Heart right ventricle (tissue), 16 donors: ENCODE data around the gene SMYD1. TPM values are rescaled to one million over a fixed set of nuclear protein-coding genes. Genes with fewer than 3 reads are reported as not detected.

Source experiments
- ATAC-seq, 8 donors: fragments of 200-7000 bp; cut with Tn5 transposase; one replicate each; pipeline ENCODE4 v1.9.1; 2020; ENCODE audit warnings: mild to moderate bottlenecking in 8 of 8, moderate library complexity in 8 of 8, moderate number of reproducible peaks in 1 of 8
- DNase-seq, 2 donors: peaks; one replicate each; pipeline ENCODE4 v3.0.0-alpha.2; 2020
- H3K27ac ChIP-seq, 10 donors: fragments of 200-600 bp; sonication (generic) in 2 of 10; one replicate each; pipeline versions ENCODE4 v1.5.0 to v1.8.0; 2020 to 2022; ENCODE audit warnings: mild to moderate bottlenecking in 3 of 10
- H3K27me3 ChIP-seq, 7 donors: fragments of 200-600 bp; one replicate each; pipeline ENCODE4 v1.8.0; 2021 to 2022; ENCODE audit warnings: mild to moderate bottlenecking in 2 of 7
- H3K36me3 ChIP-seq, 9 donors: fragments of 200-600 bp; sonication (generic) in 1 of 9; one replicate each; pipeline versions ENCODE4 v1.5.0 to v1.8.0; 2020 to 2022; ENCODE audit warnings: mild to moderate bottlenecking in 2 of 9
- H3K4me1 ChIP-seq, 9 donors: fragments of 200-600 bp; sonication (generic) in 1 of 9; one replicate each; pipeline versions ENCODE4 v1.5.0 to v1.8.0; 2020 to 2022; ENCODE audit warnings: mild to moderate bottlenecking in 4 of 9
- H3K4me3 ChIP-seq, 10 donors: fragments of 200-600 bp; sonication (generic) in 2 of 10; one replicate each; pipeline versions ENCODE4 v1.5.0 to v1.8.0; 2020 to 2022; ENCODE audit warnings: mild to moderate bottlenecking in 7 of 10, moderate library complexity in 2 of 10
- H3K9me3 ChIP-seq, 11 donors: fragments of 200-600 bp in 10 of 11; sonication (generic) in 2 of 11; one replicate each; pipeline versions ENCODE4 v1.5.0 to v1.8.0; 2013 to 2022; ENCODE audit warnings: mild to moderate bottlenecking in 2 of 11, control low read depth in 1 of 11, moderate library complexity in 1 of 11
- WGBS, 2 donors: extraction: QIAGEN DNeasy Blood & Tissue Kit; methylation state at CpG; one replicate each; pipeline ENCODE4 v1.1.7; 2013; ENCODE audit warnings: inconsistent platforms in 1 of 2; 5-methylcytosine and 5-hydroxymethylcytosine counted together
- intact Hi-C, 10 donors: fragments of 100-400 bp; cut with DNase I; formaldehyde crosslinking; loops; one replicate each; pipeline versions ENCODE4 v1.11.1 to v1.14.2; 2022
- polyA plus RNA-seq, 2 donors: library from polyadenylated mRNA; stranded (reverse); fragments of 200-250 nt; gene quantifications; one replicate each; pipeline ENCODE4 v1.2.3, GENCODE V29; 2013
- total RNA-seq, 10 donors: library from RNA; stranded (reverse); fragmentation: NEBNext Ultra II Directional in 3 of 10; extraction: Animal tissue kit (Norgen Biotek cat#: 25700) in 3 of 10; gene quantifications; one replicate each; pipeline versions ENCODE4 v1.2.1 to v1.2.4, GENCODE V29; 2021 to 2023
- TF ChIP-seq, protein P1 (sequence below), 9 donors: fragments of 200-600 bp; sonication (generic) in 2 of 9; IDR thresholded peaks; one replicate each; pipeline versions ENCODE4 v1.5.0 to v1.8.0; 2021 to 2022; ENCODE audit warnings: antibody characterized with exemption in 9 of 9, mild to moderate bottlenecking in 5 of 9, moderate library complexity in 1 of 9
- donor health status: Arrhythmogenic right ventricular cardiomyopathy.
- donor health status: ischemic (EF 13 %, LVEDD 7.1; RV severe dilation, severe dysfunction).
- donor health status: healthy with polysubstance abuse.
- donor health status: DM: no; HTN: yes; CAD: no.
- donor health status: DM: no; HTN: no; CAD: no.
- donor health status: ischemic (EF 25% LVEDD 6.9; RV normal size, moderate dysfunction).
- donor health status: ischemic (EF 25% LVEDD 5.7; RV mildly dilated, moderate dysfunction).
- donor health status: healthy.
- donor health status: DM: yes; HTN: yes; CAD: no.
- donor health status: Ischemic cardiomyopathy.
- donor health status: ischemic (EF 35%, LVEDD 5.7; RV mildly dilated, moderate dysfunction).
- donor health status: nonischemic (EF 11% LVEDD 7.7; RV severe dilation, severe dysfunction).
- donor health status: DM: yes; HTN: yes; CAD: no.
- donor health status: PGD.
- donor health status: ischemic (EF 29% LVEDD 5.4; RV normal size, mild dysfunction).
- donor health status: nonischemic (EF 23%, LVEDD 6.1; RV moderate dilation, normal function).

Gene SMYD1
- total and polyA plus RNA-seq, 12 donors, result 78.7 to 534 (median 377) TPM

GRCh38 chr2:88067189-88067588 is 436 bp upstream of the SMYD1 start:
- Histone ChIP-seq H3K27ac (peak overlapping the region; percentile 72 to 96 (median 78)), H3K4me3 (peak overlapping the region in 6 of 10 donors; percentile 10 to 61 (median 56)), H3K9me3 (no peaks in the 10 kb centered on the region), H3K27me3 (peaks cover 0 to 4% (median 0%) of the 10 kb centered on the region in 7 donors), H3K36me3 (no peaks in the 10 kb centered on the region), H3K4me1 (peaks cover 0 to 19% (median 0%) of the 10 kb centered on the region in 9 donors)
- WGBS, 2 donors, result 36 to 52% methylated on average over 5 of the region's 5 CpGs
- TF ChIP-seq, protein P1, sequence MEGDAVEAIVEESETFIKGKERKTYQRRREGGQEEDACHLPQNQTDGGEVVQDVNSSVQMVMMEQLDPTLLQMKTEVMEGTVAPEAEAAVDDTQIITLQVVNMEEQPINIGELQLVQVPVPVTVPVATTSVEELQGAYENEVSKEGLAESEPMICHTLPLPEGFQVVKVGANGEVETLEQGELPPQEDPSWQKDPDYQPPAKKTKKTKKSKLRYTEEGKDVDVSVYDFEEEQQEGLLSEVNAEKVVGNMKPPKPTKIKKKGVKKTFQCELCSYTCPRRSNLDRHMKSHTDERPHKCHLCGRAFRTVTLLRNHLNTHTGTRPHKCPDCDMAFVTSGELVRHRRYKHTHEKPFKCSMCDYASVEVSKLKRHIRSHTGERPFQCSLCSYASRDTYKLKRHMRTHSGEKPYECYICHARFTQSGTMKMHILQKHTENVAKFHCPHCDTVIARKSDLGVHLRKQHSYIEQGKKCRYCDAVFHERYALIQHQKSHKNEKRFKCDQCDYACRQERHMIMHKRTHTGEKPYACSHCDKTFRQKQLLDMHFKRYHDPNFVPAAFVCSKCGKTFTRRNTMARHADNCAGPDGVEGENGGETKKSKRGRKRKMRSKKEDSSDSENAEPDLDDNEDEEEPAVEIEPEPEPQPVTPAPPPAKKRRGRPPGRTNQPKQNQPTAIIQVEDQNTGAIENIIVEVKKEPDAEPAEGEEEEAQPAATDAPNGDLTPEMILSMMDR (IDR thresholded peaks at IDR 0.05), result no peak
- intact Hi-C loops, result no loop called here
- ATAC-seq (peak; percentile 71 to 90 (median 86)), DNase-seq (peak; percentile 44 to 58)

DNA sequence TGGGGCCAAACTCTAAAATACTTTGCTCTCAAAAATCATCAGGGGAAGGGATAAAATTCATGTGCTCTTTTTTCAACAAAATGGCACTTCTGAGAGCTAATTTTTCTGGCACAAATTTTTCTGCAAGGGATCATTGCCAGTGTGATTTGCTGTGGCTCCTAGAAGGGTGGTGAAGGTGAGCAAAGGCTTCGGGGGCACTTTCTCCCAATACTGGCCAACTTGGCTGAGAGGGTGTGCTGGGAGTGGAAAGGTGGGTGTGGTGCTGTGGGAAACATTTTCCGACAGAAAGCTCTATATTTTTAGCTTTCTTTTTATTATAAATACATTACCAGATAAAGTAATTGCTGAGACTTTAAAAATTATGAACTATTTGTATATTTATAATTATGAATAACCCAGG is 419 bp downstream of the SMYD1 start:
- Histone ChIP-seq H3K4me1 (peaks cover 0 to 21% (median 0%) of the 10 kb centered on the region in 9 donors), H3K27me3 (peaks cover 0 to 4% (median 0%) of the 10 kb centered on the region in 7 donors), H3K9me3 (peaks cover 0 to 1% (median 0%) of the 10 kb centered on the region in 11 donors), H3K4me3 (peak overlapping the region; percentile 26 to 61 (median 50)), H3K27ac (peak overlapping the region; percentile 72 to 96 (median 78)), H3K36me3 (no peaks in the 10 kb centered on the region)
- intact Hi-C loops, result no loop called here
- TF ChIP-seq, protein P1 (IDR thresholded peaks at IDR 0.05), result no peak
- ATAC-seq, result peak in 5 of 8 donors; percentile 45 to 60 (median 51)
- WGBS, 2 donors, result 35 to 46% methylated on average over 2 of the region's 2 CpGs
- DNase-seq, result no peak

- Histone ChIP-seq H3K36me3 (no peaks in the 10 kb centered on the region), H3K27me3 (peaks cover 0 to 4% (median 0%) of the 10 kb centered on the region in 7 donors), H3K9me3 (peaks cover 0 to 4% (median 0%) of the 10 kb centered on the region in 11 donors), H3K4me1 (peaks cover 0 to 22% (median 0%) of the 10 kb centered on the region in 9 donors), H3K4me3 (peak overlapping the region; percentile 26 to 61 (median 50)), H3K27ac (peak overlapping the region in 9 of 10 donors; percentile 58 to 96 (median 78))
- intact Hi-C loops, result no loop called here
- TF ChIP-seq, protein P1 (IDR thresholded peaks at IDR 0.05), result no peak
- DNase-seq (no peak), ATAC-seq (no peak)
Measured at GRCh38 chr2:88069117-88069516, 1.5 kb downstream of the SMYD1 start.

DNA sequence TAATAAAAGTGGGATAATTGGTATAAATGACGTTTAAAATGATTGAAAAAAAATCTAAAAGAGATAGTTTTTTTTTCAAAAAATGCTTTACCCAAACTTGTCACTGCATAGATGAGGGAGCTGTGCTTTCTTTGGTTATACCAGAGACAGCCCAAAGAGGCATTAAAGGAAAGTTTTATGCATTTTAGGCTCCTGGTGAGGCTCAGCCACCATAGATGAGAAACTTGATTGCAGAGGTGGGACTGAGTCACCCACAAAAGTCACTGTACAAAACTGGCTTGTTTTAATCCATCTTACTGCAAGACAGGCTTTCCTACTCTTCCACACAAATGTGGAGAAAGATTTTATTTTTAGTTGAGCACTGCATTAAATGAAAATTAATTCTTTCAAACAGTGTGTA is 2.4 kb downstream of the SMYD1 start:
- Histone ChIP-seq H3K27me3 (peaks cover 0 to 4% (median 0%) of the 10 kb centered on the region in 7 donors), H3K4me3 (peak overlapping the region in 8 of 10 donors; percentile 31 to 61 (median 56)), H3K4me1 (peaks cover 0 to 31% (median 0%) of the 10 kb centered on the region in 9 donors), H3K36me3 (no peaks in the 10 kb centered on the region), H3K9me3 (peaks cover 0 to 4% (median 0%) of the 10 kb centered on the region in 11 donors), H3K27ac (peak overlapping the region in 7 of 10 donors; percentile 72 to 96 (median 87))
- intact Hi-C loops, result no loop called here
- no peak for DNase-seq
- TF ChIP-seq, protein P1 (IDR thresholded peaks at IDR 0.05), result no peak
- WGBS, 2 donors, result 36 to 51% methylated on average over 1 of the region's 1 CpG
- ATAC-seq, result no peak
